ENCODE data around the gene TCL1B. TPM values are rescaled to one million over a fixed set of nuclear protein-coding genes. Genes with fewer than 3 reads are reported as not detected.

TCL1B gene
- polyA plus RNA-seq, 2 of the 4 experiments (the other 2 are of a cell fraction) = not detected

- H3K27ac ChIP-seq = no peak overlapping the region
- no peak for FAIRE-seq
- no peak for ATAC-seq
- TF ChIP-seq JUN (IDR thresholded peaks at IDR 0.05) (no peak), E2F6 (IDR thresholded peaks at IDR 0.05; ENCODE audit: borderline replicate concordance, low read depth) (no peak), SREBF2 (IDR thresholded peaks at IDR 0.05) (no peak), CBX2 (IDR thresholded peaks at IDR 0.05; ENCODE audit: borderline replicate concordance, low read depth) (no peak), RNF2 (IDR thresholded peaks at IDR 0.05; ENCODE audit: borderline replicate concordance, low read depth) (no peak), POLR2A (IDR thresholded peaks at IDR 0.05; ENCODE audit: low read length) (no peak), ATOH8 (CRISPR knock-in tag; IDR thresholded peaks at IDR 0.05; ENCODE audit: low read depth) (no peak), CBX8 (IDR thresholded peaks at IDR 0.05) (no peak), ESRRA (IDR thresholded peaks at IDR 0.05; ENCODE audit: borderline replicate concordance, low read length) (no peak), HDAC2 (IDR thresholded peaks at IDR 0.05) (no peak), RARB (CRISPR knock-in tag; IDR thresholded peaks at IDR 0.05) (no peak), HEYL (CRISPR knock-in tag; IDR thresholded peaks at IDR 0.05) (no peak), EHF (CRISPR knock-in tag; IDR thresholded peaks at IDR 0.05) (no peak), KDM5A (IDR thresholded peaks at IDR 0.05) (no peak), CHD4 (IDR thresholded peaks at IDR 0.05; ENCODE audit: borderline replicate concordance) (no peak)
- TF ChIP-seq, protein P1, sequence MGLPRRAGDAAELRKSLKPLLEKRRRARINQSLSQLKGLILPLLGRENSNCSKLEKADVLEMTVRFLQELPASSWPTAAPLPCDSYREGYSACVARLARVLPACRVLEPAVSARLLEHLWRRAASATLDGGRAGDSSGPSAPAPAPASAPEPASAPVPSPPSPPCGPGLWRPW (IDR thresholded peaks at IDR 0.05) = no peak
- TF ChIP-seq, protein P2, sequence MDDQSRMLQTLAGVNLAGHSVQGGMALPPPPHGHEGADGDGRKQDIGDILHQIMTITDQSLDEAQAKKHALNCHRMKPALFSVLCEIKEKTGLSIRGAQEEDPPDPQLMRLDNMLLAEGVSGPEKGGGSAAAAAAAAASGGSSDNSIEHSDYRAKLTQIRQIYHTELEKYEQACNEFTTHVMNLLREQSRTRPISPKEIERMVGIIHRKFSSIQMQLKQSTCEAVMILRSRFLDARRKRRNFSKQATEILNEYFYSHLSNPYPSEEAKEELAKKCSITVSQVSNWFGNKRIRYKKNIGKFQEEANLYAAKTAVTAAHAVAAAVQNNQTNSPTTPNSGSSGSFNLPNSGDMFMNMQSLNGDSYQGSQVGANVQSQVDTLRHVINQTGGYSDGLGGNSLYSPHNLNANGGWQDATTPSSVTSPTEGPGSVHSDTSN (IDR thresholded peaks at IDR 0.05) = no peak
- POLR2A ChIA-PET = no interaction called here
- no peak for DNase-seq (ENCODE audit: low read depth in 1 of 2, low spot score in 1 of 2)
- H3K9me3 ChIP-seq = no peaks in the 10 kb centered on the region
- CTCF ChIA-PET = no interaction called here
- no peak overlapping the region for H3K4me2 ChIP-seq
- H3K4me1 ChIP-seq = no peaks in the 10 kb centered on the region
- H3K4me3 ChIP-seq = no peak overlapping the region
- WGBS (ENCODE audit: missing lambda C conversion rate) = 7% methylated on average over 7 of the region's 7 CpGs
Measured at GRCh38 chr14:95659293-95659989, 26.8 kb upstream of the TCL1B start.

- no peak for DNase-seq (ENCODE audit: low read depth in 1 of 2, low spot score in 1 of 2)
- ATAC-seq = peak; percentile 36 to 55; a peak in 2 of 6 replicates
- Histone ChIP-seq H3K9me3 (no peaks in the 10 kb centered on the region), H3K27ac (no peak overlapping the region), H3K4me3 (no peak overlapping the region), H3K4me2 (no peak overlapping the region), H3K4me1 (no peaks in the 10 kb centered on the region)
- CTCF ChIA-PET = no interaction called here
- FAIRE-seq = no peak
- POLR2A ChIA-PET = no interaction called here
- WGBS (ENCODE audit: missing lambda C conversion rate) = 43% methylated on average over 4 of the region's 5 CpGs
- no peak for TF ChIP-seq ELK1 (IDR thresholded peaks at IDR 0.05; ENCODE audit: low read depth, low read length)
- TF ChIP-seq MYC (IDR thresholded peaks at IDR 0.05; ENCODE audit: borderline replicate concordance, low read length) = no peak
- TF ChIP-seq TP53 (CRISPR knock-in tag; IDR thresholded peaks at IDR 0.05) = no peak
- no peak for TF ChIP-seq E2F6 (IDR thresholded peaks at IDR 0.05; ENCODE audit: borderline replicate concordance, low read depth)
- no peak for TF ChIP-seq ZSCAN20 (CRISPR knock-in tag; IDR thresholded peaks at IDR 0.05)
- TF ChIP-seq KDM1A (IDR thresholded peaks at IDR 0.05; ENCODE audit: low read depth) = no peak
- TF ChIP-seq, protein P2 (IDR thresholded peaks at IDR 0.05) = no peak
- TF ChIP-seq, protein P1 (IDR thresholded peaks at IDR 0.05) = no peak
- no peak for TF ChIP-seq RARB (CRISPR knock-in tag; IDR thresholded peaks at IDR 0.05)
- no peak for TF ChIP-seq ZC3H11A (IDR thresholded peaks at IDR 0.05)
- no peak for TF ChIP-seq CBX8 (IDR thresholded peaks at IDR 0.05)
Measured at GRCh38 chr14:95659990-95660385, 26.2 kb upstream of the TCL1B start.
